Lung microvascular endothelial cell (primary cell): ENCODE measurements around the gene CCDC197. TPM values are rescaled to one million over a fixed set of nuclear protein-coding genes. Genes with fewer than 3 reads are reported as not detected.
A peak's percentile ranks its signal among the peaks of the same experiment; 100 is the strongest.

ENCODE experiments used
- DNase-seq, 2 donors: peaks; one replicate each; pipeline versions ENCODE4 v3.0.0 to v3.0.0-alpha.2; 2010; ENCODE audit warnings: low read depth in 2 of 2
- total RNA-seq: library from RNA; depleted of rRNA; stranded (reverse); fragments of >200 nt; gene quantifications from 2 replicates; pipeline ENCODE4 v1.2.1, GENCODE V29; 2014

The CCDC197 gene
- total RNA-seq, 1 donor from 2014 or later, result not detected

GRCh38 chr14:94022532-94023411 lies 25.7 kb downstream of the CCDC197 start:
- no peak for DNase-seq

- no peak for DNase-seq
Measured at GRCh38 chr14:94024549-94024948, 27.4 kb downstream of the CCDC197 start.

- DNase-seq, result peak in 1 of 2 donors; percentile 39
Measured at GRCh38 chr14:94025720-94026119, 28.6 kb downstream of the CCDC197 start.

GRCh38 chr14:94026173-94026888 lies 29.2 kb downstream of the CCDC197 start, which contains the start of gene OTUB2:
Gene OTUB2, plus strand, starts transcription at chr14:94026340. Its CDS starts 198 bp downstream, at chr14:94026538.
- DNase-seq, result peak; percentile 98 to 99

- DNase-seq, result no peak
Measured at GRCh38 chr14:94026889-94027469, 29.9 kb downstream of the CCDC197 start.

GRCh38 chr14:94027566-94028449 lies 30.7 kb downstream of the CCDC197 start:
- peak; percentile 22 to 44 for DNase-seq

GRCh38 chr14:94028450-94028826 lies 31.3 kb downstream of the CCDC197 start:
- DNase-seq, result peak; percentile 24 to 80

- DNase-seq, result no peak
Measured at GRCh38 chr14:94029265-94029664, 32.2 kb downstream of the CCDC197 start.

- no peak for DNase-seq
Measured at GRCh38 chr14:94029671-94030203, 32.6 kb downstream of the CCDC197 start.

- no peak for DNase-seq
Measured at GRCh38 chr14:94030571-94030970, 33.5 kb downstream of the CCDC197 start.

GRCh38 chr14:94031161-94031882 lies 34.2 kb downstream of the CCDC197 start:
- DNase-seq, result no peak

GRCh38 chr14:94031883-94032279 lies 34.8 kb downstream of the CCDC197 start:
- DNase-seq, result no peak

GRCh38 chr14:94034886-94035285 lies 37.8 kb downstream of the CCDC197 start:
- no peak for DNase-seq

GRCh38 chr14:94036313-94037167 lies 39.4 kb downstream of the CCDC197 start:
- DNase-seq, result peak; percentile 69 to 72

GRCh38 chr14:94037954-94038353 lies 40.9 kb downstream of the CCDC197 start:
- DNase-seq, result no peak

GRCh38 chr14:94038510-94038909 lies 41.4 kb downstream of the CCDC197 start:
- DNase-seq, result no peak

- no peak for DNase-seq
Measured at GRCh38 chr14:94038921-94039629, 42.0 kb downstream of the CCDC197 start.

- DNase-seq, result no peak
Measured at GRCh38 chr14:94040247-94040646, 43.1 kb downstream of the CCDC197 start.

- DNase-seq, result no peak
Measured at GRCh38 chr14:94040796-94041195, 43.7 kb downstream of the CCDC197 start.
